K562 (cell line): Measurements from ENCODE around the gene TCEA3. TPM values are rescaled to one million over a fixed set of nuclear protein-coding genes. Genes with fewer than 3 reads are reported as not detected.
A peak's percentile ranks its signal among the peaks of the same experiment; 100 is the strongest.

Experiments used
- ARID2 ChIP-seq: fragments of 450-650 bp; IDR thresholded peaks from 2 replicates; pipeline ENCODE4 v1.6.1; 2017; ENCODE audit warnings: antibody characterized with exemption, mild to moderate bottlenecking
- CCAR2 ChIP-seq: fragments of 200-400 bp; formaldehyde crosslinking; IDR thresholded peaks from 2 replicates; pipeline ENCODE4 v1.6.1; 2017; ENCODE audit warnings: mild to moderate bottlenecking, low read depth, low read length
- EGR1 ChIP-seq: fragments of 450-650 bp; conservative IDR thresholded peaks from 2 replicates; pipeline ENCODE4 v1.6.1; 2017; ENCODE audit warnings: mild to moderate bottlenecking
- GABPA ChIP-seq: fragments of 200-800 bp; sonication (Bioruptor generic); conservative IDR thresholded peaks from 2 replicates; pipeline ENCODE4 v1.6.1; 2016; ENCODE audit warnings: low read depth, missing genetic modification characterization, missing compliant biosample characterization
- KDM1A ChIP-seq, 2 experiments: fragments of 450-650 bp; IDR thresholded peaks; 2 replicates each; pipeline ENCODE4 v1.6.1; 2016; ENCODE audit warnings: mild to moderate bottlenecking in 2 of 2
- NFXL1 ChIP-seq: fragments of 450-650 bp; formaldehyde crosslinking; IDR thresholded peaks from 2 replicates; pipeline ENCODE4 v1.4.0; 2021; ENCODE audit warnings: mild to moderate bottlenecking
- POLR2B ChIP-seq: fragments of 450-650 bp; IDR thresholded peaks from 2 replicates; pipeline ENCODE4 v1.6.1; 2018; ENCODE audit warnings: low read depth; ENCODE audit not compliant: partially characterized antibody
- SRF ChIP-seq, 2 experiments: fragments of 250-450, 450-650 bp in 1 of 2; sonication (Bioruptor Pico) in 1 of 2; sonication (generic) in 1 of 2; formaldehyde crosslinking; IDR thresholded peaks; 2 replicates each; pipeline versions ENCODE4 v1.5.0 to v1.5.1; 2020 to 2022; ENCODE audit warnings: mild to moderate bottlenecking in 1 of 2, missing genetic modification reagents in 1 of 2
- SRSF3 ChIP-seq: fragments of 200-400 bp; formaldehyde crosslinking; IDR thresholded peaks from 2 replicates; pipeline ENCODE4 v1.6.1; 2016; ENCODE audit warnings: mild to moderate bottlenecking, low read length, moderate library complexity; ENCODE audit not compliant: insufficient read depth
- ZNF197 ChIP-seq: fragments of 200-800 bp; sonication (Bioruptor generic); IDR thresholded peaks from 2 replicates; pipeline ENCODE4 v1.6.1; 2016; ENCODE audit warnings: low read depth, missing genetic modification characterization, missing compliant biosample characterization
- ZNF324 ChIP-seq: fragments of 250-450 bp; sonication (Bioruptor Pico); IDR thresholded peaks from 2 replicates; pipeline ENCODE4 v1.4.0; 2020; ENCODE audit warnings: mild to moderate bottlenecking
- ZNF551 ChIP-seq: fragments of 250-450 bp; sonication (Bioruptor Pico); IDR thresholded peaks from 2 replicates; pipeline ENCODE4 v1.5.0; 2021; ENCODE audit warnings: mild to moderate bottlenecking, moderate library complexity
- polyA plus RNA-seq, 8 experiments: library from polyadenylated mRNA; depleted of rRNA in 4 of 8; stranded (reverse) in 5 of 8; unstranded in 3 of 8; fragments of >200 nt; fragmentation: Nextera tagmentation in 2 of 8; fragmentation: Illumina TruSeq in 1 of 8; extraction: Ambion mirVana in 2 of 8; extraction: Trizol in 1 of 8; gene quantifications; 2 replicates each; pipeline versions ENCODE4 v1.2.1 to v1.2.3, GENCODE V29; 2011 to 2014; ENCODE audit warnings: inconsistent platforms in 1 of 8, missing spikeins in 1 of 8
- total RNA-seq, 7 experiments: library from RNA; depleted of rRNA in 6 of 7; stranded (reverse); fragments of >200 nt in 6 of 7; fragmentation: Illumina TruSeq in 2 of 7; extraction: Trizol in 2 of 7; gene quantifications; 2 replicates each; pipeline versions ENCODE4 v1.2.1 to v1.2.3, GENCODE V29; 2011 to 2021; ENCODE audit warnings: low replicate concordance in 1 of 7
- TF ChIP-seq, protein P1 (sequence below): sonication (generic); formaldehyde crosslinking; IDR thresholded peaks from 2 replicates; pipeline ENCODE4 v1.8.0; 2022; ENCODE audit warnings: missing genetic modification reagents, mild to moderate bottlenecking, moderate library complexity, borderline replicate concordance
- TF ChIP-seq, protein P2 (sequence below): sonication (generic); formaldehyde crosslinking; IDR thresholded peaks from 2 replicates; pipeline ENCODE4 v1.9.0; 2022; ENCODE audit warnings: mild to moderate bottlenecking, missing genetic modification reagents
- TF ChIP-seq, protein P3 (sequence below): fragments of 200-800 bp; sonication (Bioruptor generic); IDR thresholded peaks from 2 replicates; pipeline ENCODE4 v1.6.1; 2017; ENCODE audit warnings: missing genetic modification characterization, missing compliant biosample characterization
- TF ChIP-seq, protein P4 (sequence below): sonication (generic); formaldehyde crosslinking; IDR thresholded peaks from 2 replicates; pipeline ENCODE4 v1.9.0; 2022; ENCODE audit warnings: mild to moderate bottlenecking, missing genetic modification reagents
- TF ChIP-seq, protein P5 (sequence below): IDR thresholded peaks from 2 replicates; pipeline ENCODE4 v1.6.1; 2016; ENCODE audit warnings: missing genetic modification characterization, missing compliant biosample characterization
- TF ChIP-seq, protein P6 (sequence below): fragments of 250-450 bp; sonication (Bioruptor Pico); IDR thresholded peaks from 2 replicates; pipeline ENCODE4 v1.4.0; 2020; ENCODE audit warnings: mild to moderate bottlenecking, moderate library complexity

TCEA3 gene
- total and polyA plus RNA-seq, 9 of the 15 experiments (the other 6 are each of a cell fraction or from before 2014, with no cell fraction given) = 0.03 to 0.55 (median 0.36) TPM

DNA sequence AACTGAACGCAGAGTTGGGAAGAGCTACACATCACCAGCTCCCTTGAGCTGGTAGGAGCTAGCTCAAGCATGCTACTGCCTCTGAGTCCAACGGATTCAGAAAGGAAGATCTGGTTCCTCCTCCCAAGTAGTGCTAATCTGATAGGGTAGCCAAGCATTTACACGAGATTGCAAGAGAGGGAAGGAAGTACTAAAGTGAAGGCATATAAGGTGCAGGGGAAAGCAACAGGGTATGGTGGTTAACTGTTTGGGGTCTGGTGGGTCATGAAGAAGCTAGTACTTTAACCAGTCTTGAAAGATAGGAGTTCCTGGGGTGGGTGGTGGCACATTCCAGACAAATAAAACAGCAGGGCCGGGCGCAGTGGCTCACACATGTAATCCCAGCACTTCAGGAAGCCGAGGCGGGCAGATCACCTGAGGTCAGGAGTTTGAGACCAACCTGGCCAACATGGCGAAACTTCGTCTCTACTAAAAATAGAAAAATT lies 34.7 kb downstream of the TCEA3 start (continued):
- TF ChIP-seq, protein P1, sequence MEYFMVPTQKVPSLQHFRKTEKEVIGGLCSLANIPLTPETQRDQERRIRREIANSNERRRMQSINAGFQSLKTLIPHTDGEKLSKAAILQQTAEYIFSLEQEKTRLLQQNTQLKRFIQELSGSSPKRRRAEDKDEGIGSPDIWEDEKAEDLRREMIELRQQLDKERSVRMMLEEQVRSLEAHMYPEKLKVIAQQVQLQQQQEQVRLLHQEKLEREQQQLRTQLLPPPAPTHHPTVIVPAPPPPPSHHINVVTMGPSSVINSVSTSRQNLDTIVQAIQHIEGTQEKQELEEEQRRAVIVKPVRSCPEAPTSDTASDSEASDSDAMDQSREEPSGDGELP (CRISPR knock-in tag) = no peak
- no peak for TF ChIP-seq NFXL1 (CRISPR knock-in tag)
- TF ChIP-seq POLR2B = no peak
- TF ChIP-seq, protein P2, sequence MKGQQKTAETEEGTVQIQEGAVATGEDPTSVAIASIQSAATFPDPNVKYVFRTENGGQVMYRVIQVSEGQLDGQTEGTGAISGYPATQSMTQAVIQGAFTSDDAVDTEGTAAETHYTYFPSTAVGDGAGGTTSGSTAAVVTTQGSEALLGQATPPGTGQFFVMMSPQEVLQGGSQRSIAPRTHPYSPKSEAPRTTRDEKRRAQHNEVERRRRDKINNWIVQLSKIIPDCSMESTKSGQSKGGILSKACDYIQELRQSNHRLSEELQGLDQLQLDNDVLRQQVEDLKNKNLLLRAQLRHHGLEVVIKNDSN (CRISPR knock-in tag) = 0 out of 2 replicates have a peak, but pooled peaks have one; percentile 3
- TF ChIP-seq, protein P3, sequence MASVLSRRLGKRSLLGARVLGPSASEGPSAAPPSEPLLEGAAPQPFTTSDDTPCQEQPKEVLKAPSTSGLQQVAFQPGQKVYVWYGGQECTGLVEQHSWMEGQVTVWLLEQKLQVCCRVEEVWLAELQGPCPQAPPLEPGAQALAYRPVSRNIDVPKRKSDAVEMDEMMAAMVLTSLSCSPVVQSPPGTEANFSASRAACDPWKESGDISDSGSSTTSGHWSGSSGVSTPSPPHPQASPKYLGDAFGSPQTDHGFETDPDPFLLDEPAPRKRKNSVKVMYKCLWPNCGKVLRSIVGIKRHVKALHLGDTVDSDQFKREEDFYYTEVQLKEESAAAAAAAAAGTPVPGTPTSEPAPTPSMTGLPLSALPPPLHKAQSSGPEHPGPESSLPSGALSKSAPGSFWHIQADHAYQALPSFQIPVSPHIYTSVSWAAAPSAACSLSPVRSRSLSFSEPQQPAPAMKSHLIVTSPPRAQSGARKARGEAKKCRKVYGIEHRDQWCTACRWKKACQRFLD (CRISPR knock-in tag) = peak; percentile 70; the same call in 1 of the 2 replicates
- no peak for TF ChIP-seq KDM1A (IDR thresholded peaks at IDR 0.05)
- no peak for TF ChIP-seq SRSF3
- no peak for TF ChIP-seq ARID2
- TF ChIP-seq ZNF197 = no peak
- TF ChIP-seq CCAR2 = no peak
- TF ChIP-seq, protein P4, sequence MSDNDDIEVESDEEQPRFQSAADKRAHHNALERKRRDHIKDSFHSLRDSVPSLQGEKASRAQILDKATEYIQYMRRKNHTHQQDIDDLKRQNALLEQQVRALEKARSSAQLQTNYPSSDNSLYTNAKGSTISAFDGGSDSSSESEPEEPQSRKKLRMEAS (CRISPR knock-in tag) = no peak
- TF ChIP-seq, protein P5, sequence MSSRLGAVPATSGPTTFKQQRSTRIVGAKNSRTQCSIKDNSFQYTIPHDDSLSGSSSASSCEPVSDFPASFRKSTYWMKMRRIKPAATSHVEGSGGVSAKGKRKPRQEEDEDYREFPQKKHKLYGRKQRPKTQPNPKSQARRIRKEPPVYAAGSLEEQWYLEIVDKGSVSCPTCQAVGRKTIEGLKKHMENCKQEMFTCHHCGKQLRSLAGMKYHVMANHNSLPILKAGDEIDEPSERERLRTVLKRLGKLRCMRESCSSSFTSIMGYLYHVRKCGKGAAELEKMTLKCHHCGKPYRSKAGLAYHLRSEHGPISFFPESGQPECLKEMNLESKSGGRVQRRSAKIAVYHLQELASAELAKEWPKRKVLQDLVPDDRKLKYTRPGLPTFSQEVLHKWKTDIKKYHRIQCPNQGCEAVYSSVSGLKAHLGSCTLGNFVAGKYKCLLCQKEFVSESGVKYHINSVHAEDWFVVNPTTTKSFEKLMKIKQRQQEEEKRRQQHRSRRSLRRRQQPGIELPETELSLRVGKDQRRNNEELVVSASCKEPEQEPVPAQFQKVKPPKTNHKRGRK = no peak
- peak; percentile 49 for TF ChIP-seq GABPA (tag)
- peak in 1 of 2 experiments; percentile 57; a peak in 1 of 4 replicates for TF ChIP-seq SRF (CRISPR knock-in tag; IDR thresholded peaks at IDR 0.05)
- TF ChIP-seq EGR1 = no peak
- TF ChIP-seq ZNF551 = no peak
- no peak for TF ChIP-seq ZNF324
- TF ChIP-seq, protein P6, sequence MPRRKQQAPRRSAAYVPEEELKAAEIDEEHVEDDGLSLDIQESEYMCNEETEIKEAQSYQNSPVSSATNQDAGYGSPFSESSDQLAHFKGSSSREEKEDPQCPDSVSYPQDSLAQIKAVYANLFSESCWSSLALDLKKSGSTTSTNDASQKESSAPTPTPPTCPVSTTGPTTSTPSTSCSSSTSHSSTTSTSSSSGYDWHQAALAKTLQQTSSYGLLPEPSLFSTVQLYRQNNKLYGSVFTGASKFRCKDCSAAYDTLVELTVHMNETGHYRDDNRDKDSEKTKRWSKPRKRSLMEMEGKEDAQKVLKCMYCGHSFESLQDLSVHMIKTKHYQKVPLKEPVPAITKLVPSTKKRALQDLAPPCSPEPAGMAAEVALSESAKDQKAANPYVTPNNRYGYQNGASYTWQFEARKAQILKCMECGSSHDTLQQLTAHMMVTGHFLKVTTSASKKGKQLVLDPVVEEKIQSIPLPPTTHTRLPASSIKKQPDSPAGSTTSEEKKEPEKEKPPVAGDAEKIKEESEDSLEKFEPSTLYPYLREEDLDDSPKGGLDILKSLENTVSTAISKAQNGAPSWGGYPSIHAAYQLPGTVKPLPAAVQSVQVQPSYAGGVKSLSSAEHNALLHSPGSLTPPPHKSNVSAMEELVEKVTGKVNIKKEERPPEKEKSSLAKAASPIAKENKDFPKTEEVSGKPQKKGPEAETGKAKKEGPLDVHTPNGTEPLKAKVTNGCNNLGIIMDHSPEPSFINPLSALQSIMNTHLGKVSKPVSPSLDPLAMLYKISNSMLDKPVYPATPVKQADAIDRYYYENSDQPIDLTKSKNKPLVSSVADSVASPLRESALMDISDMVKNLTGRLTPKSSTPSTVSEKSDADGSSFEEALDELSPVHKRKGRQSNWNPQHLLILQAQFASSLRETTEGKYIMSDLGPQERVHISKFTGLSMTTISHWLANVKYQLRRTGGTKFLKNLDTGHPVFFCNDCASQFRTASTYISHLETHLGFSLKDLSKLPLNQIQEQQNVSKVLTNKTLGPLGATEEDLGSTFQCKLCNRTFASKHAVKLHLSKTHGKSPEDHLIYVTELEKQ (CRISPR knock-in tag) = no peak
